AG10803 (cell line): ENCODE results near the gene PSORS1C2.

Experiments used
- DNase-seq: peaks from one replicate; pipeline ENCODE4 v3.0.0; 2010; ENCODE audit warnings: low read depth
- H3K4me3 ChIP-seq: 2 replicates; pipeline ENCODE4 v1.5.1; 2011; ENCODE audit warnings: mild to moderate bottlenecking, low read length, control low read depth
- TF ChIP-seq, protein P1 (sequence below): conservative IDR thresholded peaks from 2 replicates; pipeline ENCODE4 v1.5.1; 2011; ENCODE audit warnings: mild to moderate bottlenecking, low read length, control low read depth, inconsistent platforms

PSORS1C2 gene

GRCh38 chr6:31131595-31131994, 7.3 kb downstream of the PSORS1C2 start:
- TF ChIP-seq, protein P1, sequence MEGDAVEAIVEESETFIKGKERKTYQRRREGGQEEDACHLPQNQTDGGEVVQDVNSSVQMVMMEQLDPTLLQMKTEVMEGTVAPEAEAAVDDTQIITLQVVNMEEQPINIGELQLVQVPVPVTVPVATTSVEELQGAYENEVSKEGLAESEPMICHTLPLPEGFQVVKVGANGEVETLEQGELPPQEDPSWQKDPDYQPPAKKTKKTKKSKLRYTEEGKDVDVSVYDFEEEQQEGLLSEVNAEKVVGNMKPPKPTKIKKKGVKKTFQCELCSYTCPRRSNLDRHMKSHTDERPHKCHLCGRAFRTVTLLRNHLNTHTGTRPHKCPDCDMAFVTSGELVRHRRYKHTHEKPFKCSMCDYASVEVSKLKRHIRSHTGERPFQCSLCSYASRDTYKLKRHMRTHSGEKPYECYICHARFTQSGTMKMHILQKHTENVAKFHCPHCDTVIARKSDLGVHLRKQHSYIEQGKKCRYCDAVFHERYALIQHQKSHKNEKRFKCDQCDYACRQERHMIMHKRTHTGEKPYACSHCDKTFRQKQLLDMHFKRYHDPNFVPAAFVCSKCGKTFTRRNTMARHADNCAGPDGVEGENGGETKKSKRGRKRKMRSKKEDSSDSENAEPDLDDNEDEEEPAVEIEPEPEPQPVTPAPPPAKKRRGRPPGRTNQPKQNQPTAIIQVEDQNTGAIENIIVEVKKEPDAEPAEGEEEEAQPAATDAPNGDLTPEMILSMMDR = no peak
- no peak overlapping the region for H3K4me3 ChIP-seq
- DNase-seq = no peak

- H3K4me3 ChIP-seq = no peak overlapping the region
- DNase-seq = no peak
- TF ChIP-seq, protein P1 = no peak
These were observed 8.1 kb downstream of the PSORS1C2 start for GRCh38 chr6:31130751-31131150.

- TF ChIP-seq, protein P1 = no peak
- no peak for DNase-seq
- no peak overlapping the region for H3K4me3 ChIP-seq
These were observed 9.7 kb downstream of the PSORS1C2 start for GRCh38 chr6:31129130-31129529.

DNA sequence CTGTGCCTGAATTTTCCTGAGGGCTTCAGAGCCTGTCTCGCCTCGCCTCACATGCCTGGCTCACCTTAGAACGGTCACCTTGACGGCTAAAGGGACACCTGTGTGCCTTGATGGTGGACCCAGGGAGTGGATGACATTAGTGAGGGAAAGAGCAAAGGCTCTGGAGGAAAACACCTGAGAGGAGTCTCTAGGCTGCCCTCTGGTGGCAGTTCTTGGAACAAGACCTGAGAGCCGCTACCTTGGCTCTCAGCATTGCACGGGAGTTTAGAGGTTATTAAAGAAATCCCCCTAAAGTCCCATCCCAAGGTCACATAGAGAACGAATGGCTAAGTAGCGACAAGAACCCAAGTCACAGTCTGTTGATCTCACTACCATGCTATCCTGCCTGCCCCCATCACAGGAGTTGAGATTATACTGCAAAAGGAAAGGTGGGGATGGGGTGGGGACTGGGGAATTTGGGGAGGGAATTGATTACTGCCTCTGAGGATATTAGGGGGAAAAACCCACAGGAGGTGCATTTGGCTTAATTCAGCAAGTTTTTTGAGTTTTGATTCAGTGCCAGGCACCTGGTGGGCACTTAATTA, 10.7 kb downstream of the PSORS1C2 start:
- no peak overlapping the region for H3K4me3 ChIP-seq
- peak; percentile 21 for DNase-seq
- TF ChIP-seq, protein P1 = peak; percentile 94

DNA sequence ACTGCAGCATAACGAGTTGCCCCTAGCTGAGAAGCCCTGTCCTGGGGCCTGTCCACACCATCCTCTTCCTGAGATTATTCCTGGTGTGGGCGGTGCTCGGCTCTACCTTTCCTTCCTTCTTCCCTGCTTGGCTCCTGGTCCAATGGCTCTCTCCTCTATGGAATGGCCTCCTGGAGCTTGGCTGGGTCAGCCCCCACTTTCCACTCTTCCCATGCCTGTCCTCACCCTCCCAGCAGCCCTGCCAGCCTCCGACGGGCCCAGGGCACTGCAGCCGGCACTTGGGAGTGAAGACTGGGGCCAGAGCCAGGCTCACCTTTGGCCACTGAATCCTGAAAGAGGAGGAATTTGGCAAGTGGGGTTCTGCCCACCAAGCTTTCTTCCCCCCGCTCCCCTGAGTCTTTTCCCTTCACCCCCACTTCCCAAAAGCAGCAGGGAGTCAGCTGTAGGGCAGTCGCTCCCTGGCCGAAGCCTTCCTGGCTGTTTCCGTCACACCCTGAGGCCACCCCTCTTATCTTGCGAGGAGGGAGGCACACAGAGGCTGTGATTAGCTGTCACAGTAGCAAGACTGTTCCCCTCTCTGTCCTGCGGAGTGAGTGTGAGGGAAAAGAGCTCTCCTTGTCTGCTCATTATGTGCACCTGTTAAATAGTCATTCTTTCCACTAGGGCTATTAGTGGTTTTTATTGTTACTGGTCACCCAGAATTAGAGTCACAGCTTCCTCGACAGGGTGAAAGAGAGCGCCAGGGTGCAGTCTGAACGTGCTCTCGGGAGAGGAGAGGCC, 12.3 kb downstream of the PSORS1C2 start:
- H3K4me3 ChIP-seq = no peak overlapping the region
- DNase-seq = no peak
- TF ChIP-seq, protein P1 = no peak

GRCh38 chr6:31125586-31126363, 13.1 kb downstream of the PSORS1C2 start:
- DNase-seq = peak; percentile 88
- TF ChIP-seq, protein P1 = no peak
- H3K4me3 ChIP-seq = no peak overlapping the region
